AG04449 (cell line): ENCODE data around the gene MIEF1.
A peak's percentile ranks its signal among the peaks of the same experiment; 100 is the strongest.

Experiments used
- CTCF ChIA-PET: fragments of 350-600 bp; formaldehyde crosslinking; extraction: SDS; loops from one replicate; lab custom pipeline; 2021; ENCODE audit warnings: antibody characterized with exemption; lab: Yijun Ruan, JAX
- POLR2A ChIA-PET: fragments of 400-600, 350-600 bp; formaldehyde crosslinking; extraction: SDS; loops from one replicate; lab custom pipeline; 2020; ENCODE audit warnings: antibody characterized with exemption, inconsistent platforms; lab: Yijun Ruan, JAX
- DNase-seq: peaks from one replicate; pipeline ENCODE4 v3.0.0-alpha.2; 2010; ENCODE audit warnings: low read depth, low spot score
- H3K4me3 ChIP-seq: 2 replicates; pipeline ENCODE4 v1.5.1; 2011; ENCODE audit warnings: low read depth, mild to moderate bottlenecking, control low read depth, low read length
- TF ChIP-seq, protein P1 (sequence below): IDR thresholded peaks from one replicate; pipeline ENCODE4 v1.5.1; 2011; ENCODE audit warnings: mild to moderate bottlenecking, moderate library complexity, low read length, control low read depth, inconsistent platforms; ENCODE audit not compliant: insufficient read depth; ENCODE audit errors: missing control alignments

Gene MIEF1

DNA sequence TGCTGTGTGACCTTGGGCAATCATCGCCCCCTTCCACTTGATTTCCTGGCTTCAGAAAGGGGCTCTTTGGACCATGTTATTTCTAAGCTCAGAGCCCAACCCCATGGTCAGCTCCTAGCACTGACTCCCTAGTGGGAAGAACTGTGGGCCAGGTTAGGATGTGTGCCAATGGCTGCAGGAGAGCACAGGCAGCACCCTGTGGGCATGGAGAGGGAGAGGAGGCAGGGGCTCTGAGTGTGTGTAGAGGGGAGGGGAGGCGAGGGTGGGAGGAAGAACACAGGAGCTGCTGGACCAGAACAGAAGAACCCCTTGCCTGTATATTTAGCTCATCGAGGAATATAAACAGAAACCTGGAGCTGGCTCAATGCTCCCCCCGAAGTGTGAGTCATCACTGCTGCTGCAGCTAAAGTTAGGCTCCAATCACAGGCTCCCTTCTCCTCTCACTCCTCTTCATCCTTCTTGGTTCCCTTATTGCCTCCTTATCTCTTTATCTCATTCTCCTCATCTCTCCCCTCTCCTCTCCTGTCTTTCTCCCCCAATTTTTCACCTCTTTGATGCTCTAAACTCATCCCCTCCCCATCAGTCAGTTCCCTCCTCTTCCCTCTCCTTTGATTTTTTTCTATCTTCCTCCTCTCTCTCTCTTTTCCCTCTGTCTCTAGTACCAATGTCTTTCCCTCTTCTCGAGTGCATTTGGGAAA, 44.9 kb downstream of the MIEF1 start:
- TF ChIP-seq, protein P1, sequence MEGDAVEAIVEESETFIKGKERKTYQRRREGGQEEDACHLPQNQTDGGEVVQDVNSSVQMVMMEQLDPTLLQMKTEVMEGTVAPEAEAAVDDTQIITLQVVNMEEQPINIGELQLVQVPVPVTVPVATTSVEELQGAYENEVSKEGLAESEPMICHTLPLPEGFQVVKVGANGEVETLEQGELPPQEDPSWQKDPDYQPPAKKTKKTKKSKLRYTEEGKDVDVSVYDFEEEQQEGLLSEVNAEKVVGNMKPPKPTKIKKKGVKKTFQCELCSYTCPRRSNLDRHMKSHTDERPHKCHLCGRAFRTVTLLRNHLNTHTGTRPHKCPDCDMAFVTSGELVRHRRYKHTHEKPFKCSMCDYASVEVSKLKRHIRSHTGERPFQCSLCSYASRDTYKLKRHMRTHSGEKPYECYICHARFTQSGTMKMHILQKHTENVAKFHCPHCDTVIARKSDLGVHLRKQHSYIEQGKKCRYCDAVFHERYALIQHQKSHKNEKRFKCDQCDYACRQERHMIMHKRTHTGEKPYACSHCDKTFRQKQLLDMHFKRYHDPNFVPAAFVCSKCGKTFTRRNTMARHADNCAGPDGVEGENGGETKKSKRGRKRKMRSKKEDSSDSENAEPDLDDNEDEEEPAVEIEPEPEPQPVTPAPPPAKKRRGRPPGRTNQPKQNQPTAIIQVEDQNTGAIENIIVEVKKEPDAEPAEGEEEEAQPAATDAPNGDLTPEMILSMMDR = no peak
- CTCF ChIA-PET = interaction anchor here (0.9 to 27.5 kb wide), 2 partner anchors 12 to 483 kb away, joined by 6 to 1079 read pairs; no protein-coding TSS in a partner anchor
- DNase-seq = no peak
- POLR2A ChIA-PET = no interaction called here
- H3K4me3 ChIP-seq = no peak overlapping the region

DNA sequence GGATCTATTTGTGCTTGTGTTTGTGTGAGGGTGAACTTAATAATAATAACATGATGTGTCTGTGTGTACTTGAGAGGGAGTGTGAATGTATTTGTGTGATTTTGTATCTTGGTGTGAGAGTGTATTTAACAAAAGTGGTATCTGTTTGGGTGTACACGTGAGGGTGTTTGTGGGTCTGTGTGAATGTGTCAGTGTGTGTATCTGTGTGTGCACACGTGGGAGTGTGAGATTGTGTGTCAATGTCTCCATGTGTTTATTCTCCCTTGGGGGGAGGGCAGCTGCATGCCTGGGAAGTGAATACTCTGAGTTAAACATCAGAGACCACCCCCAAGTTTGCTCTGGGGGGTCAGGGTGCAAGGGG, 45.5 kb downstream of the MIEF1 start:
- no peak overlapping the region for H3K4me3 ChIP-seq
- TF ChIP-seq, protein P1 = no peak
- ChIA-PET POLR2A (no interaction called here), CTCF (interaction anchor here (0.9 to 27.5 kb wide), 3 partner anchors 13 to 482 kb away, joined by 6 to 1079 read pairs (median 15); partner anchors contain the start of gene RPS19BP1)
- DNase-seq = no peak

DNA sequence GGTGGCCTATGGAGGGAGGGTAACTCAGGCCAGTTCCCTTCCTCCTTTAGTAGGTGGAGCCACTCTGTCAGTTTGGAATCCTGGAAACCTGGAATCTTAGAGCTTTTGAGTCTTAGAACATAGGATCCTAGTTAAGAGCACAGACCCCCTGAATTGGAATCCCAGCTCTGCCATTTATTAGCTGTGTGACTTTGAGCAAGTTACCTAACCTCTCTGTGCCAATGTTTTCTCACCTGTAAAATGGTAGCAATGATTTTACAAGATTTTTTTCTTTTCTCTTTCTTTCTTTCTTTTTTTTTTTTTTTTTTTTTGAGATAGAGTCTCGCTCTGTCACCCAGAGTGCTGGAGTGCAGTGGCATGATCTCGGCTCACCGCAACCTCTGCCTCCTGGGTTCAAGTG, 51.3 kb downstream of the MIEF1 start:
- no peak for DNase-seq
- CTCF ChIA-PET = interaction anchor here (2.9 to 27.5 kb wide), 2 partner anchors 18 to 476 kb away, joined by 16 to 1079 read pairs; no protein-coding TSS in a partner anchor
- POLR2A ChIA-PET = no interaction called here
- H3K4me3 ChIP-seq = no peak overlapping the region
- TF ChIP-seq, protein P1 = no peak

DNA sequence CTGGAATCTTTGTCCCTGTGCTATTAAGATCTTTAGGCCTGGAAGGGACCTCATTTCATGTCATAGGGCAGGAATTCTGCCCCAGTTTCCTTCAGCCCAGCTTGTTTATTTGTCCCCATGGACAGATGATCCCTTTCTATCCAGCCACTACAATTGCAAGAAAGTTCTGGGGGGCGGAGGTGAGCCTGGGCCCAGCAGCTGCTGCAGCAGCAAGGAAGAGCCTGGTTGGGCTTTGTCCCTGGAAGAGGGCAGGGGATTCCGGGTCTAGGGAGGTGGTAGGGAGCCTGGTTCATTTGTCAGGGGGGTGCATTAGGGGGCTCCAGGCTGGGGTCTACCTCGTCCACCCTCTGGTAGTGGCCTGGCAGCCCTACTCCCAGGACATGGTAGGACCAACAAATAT, 52.1 kb downstream of the MIEF1 start:
- no peak for DNase-seq
- no peak overlapping the region for H3K4me3 ChIP-seq
- TF ChIP-seq, protein P1 = no peak
- CTCF ChIA-PET = interaction anchor here (1.6 kb wide), 1 partner anchor 19 kb away, joined by 5 read pairs; no protein-coding TSS in a partner anchor
- POLR2A ChIA-PET = no interaction called here

DNA sequence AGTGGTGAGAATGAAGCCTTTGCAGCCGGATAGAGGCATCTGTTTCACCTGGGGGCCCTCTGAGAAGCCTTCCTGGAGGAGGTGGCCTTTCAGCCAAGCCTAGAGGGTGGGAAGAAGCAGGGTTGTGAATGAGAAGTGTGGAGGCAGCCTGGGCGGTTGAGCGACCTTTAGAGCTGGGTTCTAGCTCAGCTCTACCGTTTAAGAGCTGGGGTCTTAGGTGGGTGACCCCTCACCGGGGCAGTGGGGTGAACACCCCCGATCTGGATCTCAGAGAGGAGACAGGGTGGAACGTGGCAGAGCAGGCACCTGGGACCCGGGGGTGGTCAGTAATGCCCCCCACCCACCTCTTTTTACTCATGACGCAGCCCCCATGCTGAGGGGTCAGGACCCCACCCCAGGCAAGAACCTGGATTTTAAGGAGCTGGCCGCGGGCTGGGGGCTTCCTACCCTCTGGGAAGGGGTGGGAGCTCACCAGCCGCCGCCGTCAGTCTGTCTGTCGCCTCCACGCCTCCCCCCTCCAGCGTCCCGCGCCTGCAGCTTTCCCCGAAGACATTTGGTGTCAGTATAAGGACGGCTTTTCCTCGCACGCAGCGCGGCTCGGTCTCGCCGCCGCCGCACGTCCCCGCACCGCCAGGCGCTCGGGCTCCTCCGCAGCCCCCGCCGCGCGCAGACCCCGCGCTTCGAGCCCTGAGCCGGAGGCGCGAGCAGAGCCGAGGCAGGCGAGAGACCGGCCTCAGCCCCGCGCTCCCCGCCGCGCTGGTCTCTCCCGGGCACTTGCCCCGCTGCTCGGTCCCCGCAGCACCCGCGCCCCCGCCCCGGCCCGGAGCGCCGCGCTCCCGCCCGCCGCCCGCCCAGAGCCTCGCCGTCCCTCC, 55.1 kb downstream of the MIEF1 start:
- H3K4me3 ChIP-seq = no peak overlapping the region
- no peak for DNase-seq
- ChIA-PET CTCF (interaction anchor here (0.8 to 5.8 kb wide), 3 partner anchors 22 to 477 kb away, joined by 5 to 39 read pairs (median 7); no protein-coding TSS in a partner anchor), POLR2A (no interaction called here)
- TF ChIP-seq, protein P1 = peak; percentile 21
